AG09319 (cell line): Measurements from ENCODE around the gene TMC4.
A peak's percentile ranks its signal among the peaks of the same experiment; 100 is the strongest.
"Not testable (repeated sequence)": the region's sequence is repeated elsewhere in the genome, so short reads cannot be mapped to it uniquely, and the experiment has no call there.

ENCODE experiments used
- DNase-seq: peaks from one replicate; pipeline ENCODE4 v3.0.0-alpha.2; 2010; ENCODE audit warnings: low read depth; ENCODE audit errors: extremely low read depth
- CTCF ChIP-seq: IDR thresholded peaks from 2 replicates; pipeline ENCODE4 v1.5.1; 2011; ENCODE audit warnings: low read depth, mild to moderate bottlenecking, inconsistent platforms, low read length, moderate library complexity

The TMC4 gene

GRCh38 chr19:54189735-54190502 is 17.0 kb upstream of the TMC4 start:
- TF ChIP-seq CTCF: no peak
- DNase-seq: peak; percentile 100

GRCh38 chr19:54189145-54189734 is 16.3 kb upstream of the TMC4 start, which contains the start of gene MBOAT7:
Gene MBOAT7, minus strand, starts transcription at chr19:54189580. Its CDS starts 1,072 bp downstream, at chr19:54188508.
- TF ChIP-seq CTCF: no peak; the same call in none of the 2 replicates
- DNase-seq: no peak

- no peak for DNase-seq
These were observed 15.4 kb upstream of the TMC4 start for GRCh38 chr19:54188215-54188871.

GRCh38 chr19:54186934-54187381 is 14.0 kb upstream of the TMC4 start:
- TF ChIP-seq CTCF: no peak
- no peak for DNase-seq

More at GRCh38 chr19:54188215-54188871, 15.4 kb upstream of the TMC4 start:
- no peak for TF ChIP-seq CTCF

GRCh38 chr19:54186351-54186750 is 13.4 kb upstream of the TMC4 start:
- no peak for DNase-seq
- TF ChIP-seq CTCF: no peak

- TF ChIP-seq CTCF: no peak
- no peak for DNase-seq
These were observed 10.5 kb upstream of the TMC4 start for GRCh38 chr19:54183431-54183830.

GRCh38 chr19:54181894-54182293 is 8.9 kb upstream of the TMC4 start:
- DNase-seq: not testable (repeated sequence)
